Measurements from ENCODE around the gene UNC93B1. TPM values are rescaled to one million over a fixed set of nuclear protein-coding genes. Genes with fewer than 3 reads are reported as not detected.

UNC93B1 gene
- total and polyA plus RNA-seq, 2 of the 13 experiments (the other 11 are each of a cell fraction or from before 2014, with no cell fraction given) = 8.8 to 18.9 TPM

DNA sequence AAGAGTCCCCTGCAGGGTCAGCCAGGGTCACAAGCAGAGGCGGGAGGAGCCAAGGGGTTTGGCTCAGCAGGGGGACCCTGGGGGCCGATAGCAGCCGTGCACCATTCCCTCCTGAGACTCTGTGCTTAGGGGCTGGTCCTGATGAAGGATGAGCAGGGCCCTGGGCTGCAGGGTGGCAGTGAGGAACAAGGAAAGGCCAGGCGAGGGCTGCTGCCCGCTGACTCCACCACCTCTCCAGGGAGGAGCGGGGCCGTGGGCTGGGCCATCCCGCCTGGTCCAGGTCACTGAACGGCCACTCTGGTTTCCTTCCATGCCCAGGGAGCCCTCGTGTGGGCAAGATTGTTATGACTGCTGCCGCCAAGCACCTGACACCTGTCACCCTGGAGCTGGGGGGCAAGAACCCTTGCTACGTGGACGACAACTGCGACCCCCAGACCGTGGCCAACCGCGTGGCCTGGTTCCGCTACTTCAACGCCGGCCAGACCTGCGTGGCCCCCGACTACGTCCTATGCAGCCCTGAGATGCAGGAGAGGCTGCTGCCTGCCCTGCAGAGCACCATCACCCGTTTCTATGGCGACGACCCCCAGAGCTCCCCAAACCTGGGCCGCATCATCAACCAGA, 17.4 kb upstream of the UNC93B1 start (continued):
- TF ChIP-seq BCL6 (CRISPR knock-in tag; IDR thresholded peaks at IDR 0.05) (no peak), CBX1 (IDR thresholded peaks at IDR 0.05; ENCODE audit: low read depth) (no peak), ZNF652 (CRISPR knock-in tag; IDR thresholded peaks at IDR 0.05; ENCODE audit: borderline replicate concordance, low read depth) (no peak), ZNF446 (CRISPR knock-in tag; IDR thresholded peaks at IDR 0.05) (no peak), ZFP37 (CRISPR knock-in tag; IDR thresholded peaks at IDR 0.05; ENCODE audit: borderline replicate concordance) (no peak), ZNF841 (CRISPR knock-in tag; IDR thresholded peaks at IDR 0.05; ENCODE audit: borderline replicate concordance) (no peak), PCBP2 (optimal IDR thresholded peaks at IDR 0.05; ENCODE audit: low read depth, low read length, poor library complexity, severe bottlenecking) (no peak), ATRX (CRISPR knock-in tag; IDR thresholded peaks at IDR 0.05; ENCODE audit: borderline replicate concordance) (no peak), MXD4 (CRISPR knock-in tag; IDR thresholded peaks at IDR 0.05) (no peak), KLF11 (CRISPR knock-in tag; IDR thresholded peaks at IDR 0.05) (no peak), ZMYM3 (CRISPR knock-in tag; IDR thresholded peaks at IDR 0.05) (no peak), KLF15 (CRISPR knock-in tag; IDR thresholded peaks at IDR 0.05; ENCODE audit: borderline replicate concordance) (no peak), NPAS2 (CRISPR knock-in tag; IDR thresholded peaks at IDR 0.05; ENCODE audit: borderline replicate concordance) (no peak), RXRA (CRISPR knock-in tag; IDR thresholded peaks at IDR 0.05) (peak; percentile 65; the same call in 1 of the 2 replicates), PRPF4 (IDR thresholded peaks at IDR 0.05; ENCODE audit: low read depth, low read length, poor library complexity, severe bottlenecking) (no peak), ARID2 (CRISPR knock-in tag; IDR thresholded peaks at IDR 0.05; ENCODE audit: borderline replicate concordance) (no peak), ZBTB1 (CRISPR knock-in tag; IDR thresholded peaks at IDR 0.05; ENCODE audit: borderline replicate concordance) (no peak), CHD4 (IDR thresholded peaks at IDR 0.05; ENCODE audit: borderline replicate concordance, low read length) (no peak), TOE1 (CRISPR knock-in tag; IDR thresholded peaks at IDR 0.05) (no peak), NONO (IDR thresholded peaks at IDR 0.05) (no peak), NONO (CRISPR knock-in tag; conservative IDR thresholded peaks at IDR 0.05) (no peak)
- TF ChIP-seq, protein P1, sequence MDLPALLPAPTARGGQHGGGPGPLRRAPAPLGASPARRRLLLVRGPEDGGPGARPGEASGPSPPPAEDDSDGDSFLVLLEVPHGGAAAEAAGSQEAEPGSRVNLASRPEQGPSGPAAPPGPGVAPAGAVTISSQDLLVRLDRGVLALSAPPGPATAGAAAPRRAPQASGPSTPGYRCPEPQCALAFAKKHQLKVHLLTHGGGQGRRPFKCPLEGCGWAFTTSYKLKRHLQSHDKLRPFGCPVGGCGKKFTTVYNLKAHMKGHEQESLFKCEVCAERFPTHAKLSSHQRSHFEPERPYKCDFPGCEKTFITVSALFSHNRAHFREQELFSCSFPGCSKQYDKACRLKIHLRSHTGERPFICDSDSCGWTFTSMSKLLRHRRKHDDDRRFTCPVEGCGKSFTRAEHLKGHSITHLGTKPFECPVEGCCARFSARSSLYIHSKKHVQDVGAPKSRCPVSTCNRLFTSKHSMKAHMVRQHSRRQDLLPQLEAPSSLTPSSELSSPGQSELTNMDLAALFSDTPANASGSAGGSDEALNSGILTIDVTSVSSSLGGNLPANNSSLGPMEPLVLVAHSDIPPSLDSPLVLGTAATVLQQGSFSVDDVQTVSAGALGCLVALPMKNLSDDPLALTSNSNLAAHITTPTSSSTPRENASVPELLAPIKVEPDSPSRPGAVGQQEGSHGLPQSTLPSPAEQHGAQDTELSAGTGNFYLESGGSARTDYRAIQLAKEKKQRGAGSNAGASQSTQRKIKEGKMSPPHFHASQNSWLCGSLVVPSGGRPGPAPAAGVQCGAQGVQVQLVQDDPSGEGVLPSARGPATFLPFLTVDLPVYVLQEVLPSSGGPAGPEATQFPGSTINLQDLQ (CRISPR knock-in tag; IDR thresholded peaks at IDR 0.05) = no peak
- TF ChIP-seq, protein P2, sequence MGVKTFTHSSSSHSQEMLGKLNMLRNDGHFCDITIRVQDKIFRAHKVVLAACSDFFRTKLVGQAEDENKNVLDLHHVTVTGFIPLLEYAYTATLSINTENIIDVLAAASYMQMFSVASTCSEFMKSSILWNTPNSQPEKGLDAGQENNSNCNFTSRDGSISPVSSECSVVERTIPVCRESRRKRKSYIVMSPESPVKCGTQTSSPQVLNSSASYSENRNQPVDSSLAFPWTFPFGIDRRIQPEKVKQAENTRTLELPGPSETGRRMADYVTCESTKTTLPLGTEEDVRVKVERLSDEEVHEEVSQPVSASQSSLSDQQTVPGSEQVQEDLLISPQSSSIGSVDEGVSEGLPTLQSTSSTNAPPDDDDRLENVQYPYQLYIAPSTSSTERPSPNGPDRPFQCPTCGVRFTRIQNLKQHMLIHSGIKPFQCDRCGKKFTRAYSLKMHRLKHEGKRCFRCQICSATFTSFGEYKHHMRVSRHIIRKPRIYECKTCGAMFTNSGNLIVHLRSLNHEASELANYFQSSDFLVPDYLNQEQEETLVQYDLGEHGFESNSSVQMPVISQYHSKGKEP (CRISPR knock-in tag; IDR thresholded peaks at IDR 0.05) = no peak
- TF ChIP-seq, protein P3, sequence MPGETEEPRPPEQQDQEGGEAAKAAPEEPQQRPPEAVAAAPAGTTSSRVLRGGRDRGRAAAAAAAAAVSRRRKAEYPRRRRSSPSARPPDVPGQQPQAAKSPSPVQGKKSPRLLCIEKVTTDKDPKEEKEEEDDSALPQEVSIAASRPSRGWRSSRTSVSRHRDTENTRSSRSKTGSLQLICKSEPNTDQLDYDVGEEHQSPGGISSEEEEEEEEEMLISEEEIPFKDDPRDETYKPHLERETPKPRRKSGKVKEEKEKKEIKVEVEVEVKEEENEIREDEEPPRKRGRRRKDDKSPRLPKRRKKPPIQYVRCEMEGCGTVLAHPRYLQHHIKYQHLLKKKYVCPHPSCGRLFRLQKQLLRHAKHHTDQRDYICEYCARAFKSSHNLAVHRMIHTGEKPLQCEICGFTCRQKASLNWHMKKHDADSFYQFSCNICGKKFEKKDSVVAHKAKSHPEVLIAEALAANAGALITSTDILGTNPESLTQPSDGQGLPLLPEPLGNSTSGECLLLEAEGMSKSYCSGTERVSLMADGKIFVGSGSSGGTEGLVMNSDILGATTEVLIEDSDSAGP (CRISPR knock-in tag; IDR thresholded peaks at IDR 0.05; ENCODE audit: borderline replicate concordance) = peak; percentile 54; the same call in 1 of the 2 replicates
- TF ChIP-seq, protein P4, sequence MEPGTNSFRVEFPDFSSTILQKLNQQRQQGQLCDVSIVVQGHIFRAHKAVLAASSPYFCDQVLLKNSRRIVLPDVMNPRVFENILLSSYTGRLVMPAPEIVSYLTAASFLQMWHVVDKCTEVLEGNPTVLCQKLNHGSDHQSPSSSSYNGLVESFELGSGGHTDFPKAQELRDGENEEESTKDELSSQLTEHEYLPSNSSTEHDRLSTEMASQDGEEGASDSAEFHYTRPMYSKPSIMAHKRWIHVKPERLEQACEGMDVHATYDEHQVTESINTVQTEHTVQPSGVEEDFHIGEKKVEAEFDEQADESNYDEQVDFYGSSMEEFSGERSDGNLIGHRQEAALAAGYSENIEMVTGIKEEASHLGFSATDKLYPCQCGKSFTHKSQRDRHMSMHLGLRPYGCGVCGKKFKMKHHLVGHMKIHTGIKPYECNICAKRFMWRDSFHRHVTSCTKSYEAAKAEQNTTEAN (CRISPR knock-in tag; conservative IDR thresholded peaks at IDR 0.05) = no peak
